GM19351 (cell line): ENCODE results near the gene SGCA.

ENCODE experiments used
- ATAC-seq: cut with Tn5 transposase; IDR thresholded peaks from one replicate; pipeline ENCODE4 v1.9.1; 2021; ENCODE audit warnings: mild to moderate bottlenecking, moderate library complexity; ENCODE audit not compliant: unreplicated experiment

The SGCA gene

GRCh38 chr17:50149091-50149416, 16.8 kb upstream of the SGCA start:
- no peak for ATAC-seq

GRCh38 chr17:50149417-50150353, 16.1 kb upstream of the SGCA start:
- no peak for ATAC-seq

GRCh38 chr17:50150354-50151040, 15.3 kb upstream of the SGCA start, which contains the start of gene PPP1R9B:
Gene PPP1R9B, minus strand, starts transcription at chr17:50150677. Its CDS starts 164 bp downstream, at chr17:50150513.
- ATAC-seq: no peak

- peak; percentile 46 for ATAC-seq
Measured at GRCh38 chr17:50151041-50151936, 14.5 kb upstream of the SGCA start.

GRCh38 chr17:50151937-50152547, 13.8 kb upstream of the SGCA start:
- no peak for ATAC-seq

- ATAC-seq: no peak
Measured at GRCh38 chr17:50152736-50153135, 13.1 kb upstream of the SGCA start.

GRCh38 chr17:50153650-50154575, 11.9 kb upstream of the SGCA start:
- no peak for ATAC-seq

- ATAC-seq: peak; percentile 44
Measured at GRCh38 chr17:50154604-50155003, 11.2 kb upstream of the SGCA start.

- ATAC-seq: no peak
Measured at GRCh38 chr17:50155115-50155819, 10.5 kb upstream of the SGCA start.

GRCh38 chr17:50157891-50158290, 7.9 kb upstream of the SGCA start:
- no peak for ATAC-seq

GRCh38 chr17:50161023-50161910, 4.5 kb upstream of the SGCA start:
- peak; percentile 86 for ATAC-seq

- ATAC-seq: no peak
Measured at GRCh38 chr17:50161911-50162288, 3.9 kb upstream of the SGCA start.

GRCh38 chr17:50162466-50163254, 3.1 kb upstream of the SGCA start:
- ATAC-seq: no peak

GRCh38 chr17:50163843-50164696, 1.7 kb upstream of the SGCA start:
- no peak for ATAC-seq

- no peak for ATAC-seq
Measured at GRCh38 chr17:50164697-50164988, 1.2 kb upstream of the SGCA start.

- no peak for ATAC-seq
Measured at GRCh38 chr17:50165066-50165465, 739 bp upstream of the SGCA start.

GRCh38 chr17:50165466-50165865, 339 bp upstream of the SGCA start:
- no peak for ATAC-seq
